Suprapubic skin (tissue), 4 donors: Measurements from ENCODE around the gene TMPRSS11F. TPM values are rescaled to one million over a fixed set of nuclear protein-coding genes. Genes with fewer than 3 reads are reported as not detected.

ENCODE experiments used
- DNase-seq, 2 donors: peaks; one replicate each; pipeline ENCODE4 v3.0.0-alpha.2; 2019; ENCODE audit warnings: low spot score in 2 of 2
- H3K27ac ChIP-seq: fragments of 200-600 bp; sonication (generic); one replicate; pipeline ENCODE4 v1.5.1; 2019
- H3K27me3 ChIP-seq: fragments of 200-600 bp; sonication (generic); one replicate; pipeline ENCODE4 v1.5.1; 2019
- H3K36me3 ChIP-seq: fragments of 200-600 bp; sonication (generic); one replicate; pipeline ENCODE4 v1.5.1; 2019
- H3K4me1 ChIP-seq: fragments of 200-600 bp; sonication (generic); one replicate; pipeline ENCODE4 v1.5.1; 2019
- H3K4me3 ChIP-seq: fragments of 200-600 bp; sonication (generic); one replicate; pipeline ENCODE4 v1.5.1; 2019; ENCODE audit warnings: mild to moderate bottlenecking
- H3K9me3 ChIP-seq: fragments of 200-600 bp; sonication (generic); one replicate; pipeline ENCODE4 v1.5.1; 2019
- CTCF ChIP-seq, 2 donors: fragments of 200-600 bp in 1 of 2; fragments of 450-650 bp in 1 of 2; sonication (generic) in 1 of 2; IDR thresholded peaks; one replicate each; pipeline ENCODE4 v1.5.1; 2016 to 2019; ENCODE audit warnings: antibody characterized with exemption in 2 of 2, mild to moderate bottlenecking in 1 of 2, moderate library complexity in 1 of 2
- EP300 ChIP-seq: sonication (generic); formaldehyde crosslinking; IDR thresholded peaks from one replicate; pipeline ENCODE4 v1.6.1; 2017; ENCODE audit warnings: antibody characterized with exemption
- POLR2A ChIP-seq, 2 donors: fragments of 450-650 bp; IDR thresholded peaks; one replicate each; pipeline ENCODE4 v1.6.1; 2017; ENCODE audit warnings: antibody characterized with exemption in 2 of 2, mild to moderate bottlenecking in 2 of 2, moderate library complexity in 2 of 2
- POLR2AphosphoS5 ChIP-seq, 3 donors: sonication (generic); formaldehyde crosslinking; IDR thresholded peaks; one replicate each; pipeline ENCODE4 v1.6.1; 2017; ENCODE audit warnings: antibody characterized with exemption in 3 of 3
- WGBS: methylation state at CpG from one replicate; pipeline ENCODE4 v1.1.5; 2018; 5-methylcytosine and 5-hydroxymethylcytosine counted together
- total RNA-seq, 4 donors: library from RNA; depleted of rRNA; stranded (reverse); fragments of >200 nt; gene quantifications; one replicate each; pipeline ENCODE4 v1.1.0, GENCODE V29; 2016

Gene TMPRSS11F
- total RNA-seq, 4 donors from 2014 or later: 8.1 to 20.1 (median 13.0) TPM

GRCh38 chr4:68082758-68083157 lies 46.9 kb downstream of the TMPRSS11F start:
- DNase-seq: no peak
- no peaks in the 10 kb centered on the region for H3K36me3 ChIP-seq

GRCh38 chr4:68079928-68080327 lies 49.7 kb downstream of the TMPRSS11F start:
- no peaks in the 10 kb centered on the region for H3K27me3 ChIP-seq
- H3K27ac ChIP-seq: no peak overlapping the region
- no peaks in the 10 kb centered on the region for H3K36me3 ChIP-seq
- peaks cover 2% of the 10 kb centered on the region for H3K4me1 ChIP-seq
- H3K4me3 ChIP-seq: no peak overlapping the region
- no peaks in the 10 kb centered on the region for H3K9me3 ChIP-seq
- no peak for DNase-seq
- no peak for TF ChIP-seq EP300
- TF ChIP-seq POLR2AphosphoS5 (IDR thresholded peaks at IDR 0.05): no peak
- TF ChIP-seq CTCF (IDR thresholded peaks at IDR 0.05): no peak
- TF ChIP-seq POLR2A (IDR thresholded peaks at IDR 0.05): no peak

More at GRCh38 chr4:68082758-68083157, 46.9 kb downstream of the TMPRSS11F start:
- H3K4me1 ChIP-seq: peaks cover 2% of the 10 kb centered on the region
- WGBS: 29% methylated on average over 1 of the region's 1 CpG
- H3K27ac ChIP-seq: no peak overlapping the region
- no peaks in the 10 kb centered on the region for H3K27me3 ChIP-seq
- no peaks in the 10 kb centered on the region for H3K9me3 ChIP-seq
- H3K4me3 ChIP-seq: no peak overlapping the region
- TF ChIP-seq CTCF (IDR thresholded peaks at IDR 0.05): no peak
- no peak for TF ChIP-seq EP300
- TF ChIP-seq POLR2AphosphoS5 (IDR thresholded peaks at IDR 0.05): no peak
- TF ChIP-seq POLR2A (IDR thresholded peaks at IDR 0.05): no peak

- H3K4me1 ChIP-seq: peaks cover 2% of the 10 kb centered on the region
- no peaks in the 10 kb centered on the region for H3K36me3 ChIP-seq
- no peaks in the 10 kb centered on the region for H3K27me3 ChIP-seq
- no peak overlapping the region for H3K27ac ChIP-seq
- TF ChIP-seq EP300: no peak
- no peak for TF ChIP-seq CTCF (IDR thresholded peaks at IDR 0.05)
- no peak for TF ChIP-seq POLR2AphosphoS5 (IDR thresholded peaks at IDR 0.05)
- no peak for TF ChIP-seq POLR2A (IDR thresholded peaks at IDR 0.05)
- no peaks in the 10 kb centered on the region for H3K9me3 ChIP-seq
- WGBS: 65% methylated on average over 5 of the region's 8 CpGs
- no peak overlapping the region for H3K4me3 ChIP-seq
- DNase-seq: peak in 1 of 2 donors; percentile 70
Observed at GRCh38 chr4:68077737-68078136, 51.9 kb downstream of the TMPRSS11F start.

- no peak overlapping the region for H3K27ac ChIP-seq
- DNase-seq: no peak
- no peak overlapping the region for H3K4me3 ChIP-seq
- no peaks in the 10 kb centered on the region for H3K9me3 ChIP-seq
- no peaks in the 10 kb centered on the region for H3K36me3 ChIP-seq
- TF ChIP-seq EP300: no peak
- TF ChIP-seq POLR2A (IDR thresholded peaks at IDR 0.05): no peak
- no peak for TF ChIP-seq CTCF (IDR thresholded peaks at IDR 0.05)
- TF ChIP-seq POLR2AphosphoS5 (IDR thresholded peaks at IDR 0.05): no peak
- H3K27me3 ChIP-seq: no peaks in the 10 kb centered on the region
- peaks cover 2% of the 10 kb centered on the region for H3K4me1 ChIP-seq
Observed at GRCh38 chr4:68077301-68077700, 52.4 kb downstream of the TMPRSS11F start.

GRCh38 chr4:68076194-68076593 lies 53.5 kb downstream of the TMPRSS11F start:
- Histone ChIP-seq H3K27me3 (no peaks in the 10 kb centered on the region), H3K4me1 (peaks cover 2% of the 10 kb centered on the region), H3K4me3 (no peak overlapping the region), H3K27ac (no peak overlapping the region), H3K36me3 (no peaks in the 10 kb centered on the region), H3K9me3 (no peaks in the 10 kb centered on the region)
- DNase-seq: no peak
- WGBS: 77% methylated on average over 2 of the region's 2 CpGs
- no peak for TF ChIP-seq EP300
- no peak for TF ChIP-seq POLR2A (IDR thresholded peaks at IDR 0.05)
- no peak for TF ChIP-seq POLR2AphosphoS5 (IDR thresholded peaks at IDR 0.05)
- TF ChIP-seq CTCF (IDR thresholded peaks at IDR 0.05): no peak
